IMR-90 (cell line): ENCODE results near the gene H2BK1. TPM values are rescaled to one million over a fixed set of nuclear protein-coding genes. Genes with fewer than 3 reads are reported as not detected.

Source experiments
- ATAC-seq: fragments of 200-7000 bp; cut with Tn5 transposase; 2 replicates; pipeline ENCODE4 v1.9.1; 2020; ENCODE audit warnings: low read depth, mild to moderate bottlenecking, moderate library complexity
- BruUV-seq: library from RNA; stranded (reverse); fragments of 400-500 nt; replicated peaks from 2 replicates; lab custom pipeline; 2021; lab: Mats Ljungman, UMichigan
- CTCF ChIA-PET: fragments of 300-600 bp; formaldehyde crosslinking; extraction: SDS; loops from one replicate; lab custom pipeline; 2021; ENCODE audit warnings: antibody characterized with exemption; lab: Yijun Ruan, JAX
- POLR2A ChIA-PET: fragments of 300-600 bp; sonication (Branson Sonifier 250); formaldehyde crosslinking; loops from one replicate; lab custom pipeline; 2022; ENCODE audit warnings: antibody characterized with exemption; ENCODE audit not compliant: unreplicated experiment; lab: Charles Lee
- DNase-seq: peaks from one replicate; pipeline ENCODE4 v3.0.0; 2013
- H2AFZ ChIP-seq: replicated peaks from 2 replicates; pipeline ENCODE3; 2013; ENCODE audit warnings: low read length, mild to moderate bottlenecking; ENCODE audit not compliant: poor library complexity
- H2AK5ac ChIP-seq: 2 replicates; pipeline ENCODE4 v1.6.1; 2013; ENCODE audit warnings: low read depth, low read length, inconsistent platforms
- H2AK9ac ChIP-seq: replicated peaks from 2 replicates; pipeline ENCODE3; 2013; ENCODE audit warnings: mild to moderate bottlenecking, low read depth, low read length, moderate library complexity; ENCODE audit not compliant: poor library complexity
- H2BK120ac ChIP-seq: 2 replicates; pipeline ENCODE4 v1.6.1; 2013; ENCODE audit warnings: low read depth, low read length, inconsistent platforms
- H2BK15ac ChIP-seq: 3 replicates; pipeline ENCODE4 v1.6.1; 2013; ENCODE audit warnings: low read depth, low read length, inconsistent platforms
- H2BK20ac ChIP-seq: 2 replicates; pipeline ENCODE4 v1.6.1; 2013; ENCODE audit warnings: low read depth, mild to moderate bottlenecking, inconsistent platforms, low read length, moderate library complexity
- H2BK5ac ChIP-seq: 2 replicates; pipeline ENCODE4 v1.6.1; 2013; ENCODE audit warnings: mild to moderate bottlenecking, low read depth, low read length, inconsistent platforms; ENCODE audit not compliant: poor library complexity, severe bottlenecking
- H3K14ac ChIP-seq: replicated peaks from 2 replicates; pipeline ENCODE4 v1.6.1; 2013; ENCODE audit warnings: low read depth, low read length, inconsistent platforms
- H3K18ac ChIP-seq: 2 replicates; pipeline ENCODE4 v1.6.1; 2013; ENCODE audit warnings: low read depth, low read length, control low read depth
- H3K23ac ChIP-seq: 2 replicates; pipeline ENCODE4 v1.6.1; 2013; ENCODE audit warnings: low read depth, low read length, inconsistent platforms
- H3K27ac ChIP-seq: 2 replicates; pipeline ENCODE4 v1.5.1; 2013; ENCODE audit warnings: mild to moderate bottlenecking, control low read depth, low read length; ENCODE audit not compliant: insufficient read depth
- H3K27me3 ChIP-seq: 2 replicates; pipeline ENCODE4 v1.6.1; 2013; ENCODE audit warnings: low read length; ENCODE audit not compliant: control insufficient read depth, insufficient read depth
- H3K36me3 ChIP-seq: 2 replicates; pipeline ENCODE4 v1.6.1; 2013; ENCODE audit warnings: low read length, mixed read lengths; ENCODE audit not compliant: control insufficient read depth, insufficient read depth
- H3K4ac ChIP-seq: 2 replicates; pipeline ENCODE4 v1.6.1; 2013; ENCODE audit warnings: low read depth, low read length, inconsistent platforms
- H3K4me1 ChIP-seq: 2 replicates; pipeline ENCODE4 v1.6.1; 2013; ENCODE audit warnings: low read length, mixed read lengths; ENCODE audit not compliant: control insufficient read depth, insufficient read depth
- H3K4me2 ChIP-seq: 2 replicates; pipeline ENCODE4 v1.6.1; 2013; ENCODE audit warnings: low read depth, mild to moderate bottlenecking, control low read depth, low read length, moderate library complexity
- H3K4me3 ChIP-seq: 2 replicates; pipeline ENCODE4 v1.5.1; 2013; ENCODE audit warnings: low read depth, mild to moderate bottlenecking, control low read depth, low read length, moderate library complexity; ENCODE audit not compliant: insufficient read depth
- H3K56ac ChIP-seq: 2 replicates; pipeline ENCODE4 v1.6.1; 2013; ENCODE audit warnings: low read length, inconsistent platforms; ENCODE audit not compliant: insufficient read depth; ENCODE audit errors: extremely low read depth
- H3K79me1 ChIP-seq, 2 experiments: 2 replicates each; pipeline ENCODE4 v1.6.1; 2013; ENCODE audit warnings: low read length in 2 of 2, inconsistent platforms in 1 of 2, low read depth in 1 of 2
- H3K9ac ChIP-seq: 2 replicates; pipeline ENCODE4 v1.6.1; 2013; ENCODE audit warnings: low read depth, low read length, control low read depth
- H3K9me1 ChIP-seq: 2 replicates; pipeline ENCODE4 v1.6.1; 2013; ENCODE audit warnings: low read length, inconsistent platforms; ENCODE audit not compliant: insufficient read depth
- H3K9me3 ChIP-seq: 2 replicates; pipeline ENCODE4 v1.6.1; 2013; ENCODE audit warnings: low read length; ENCODE audit not compliant: control insufficient read depth, insufficient read depth
- H4K20me1 ChIP-seq: 2 replicates; pipeline ENCODE4 v1.6.1; 2013; ENCODE audit warnings: low read length, inconsistent platforms; ENCODE audit not compliant: insufficient read depth
- H4K5ac ChIP-seq: 2 replicates; pipeline ENCODE4 v1.6.1; 2013; ENCODE audit warnings: mild to moderate bottlenecking, low read depth, low read length, control low read depth
- H4K8ac ChIP-seq, 2 experiments: 2 replicates each; pipeline ENCODE4 v1.6.1; 2013; ENCODE audit warnings: low read depth in 2 of 2, low read length in 2 of 2, control low read depth in 1 of 2, inconsistent platforms in 1 of 2
- H4K91ac ChIP-seq: 2 replicates; pipeline ENCODE4 v1.6.1; 2013; ENCODE audit warnings: low read depth, low read length, inconsistent platforms; ENCODE audit not compliant: insufficient read depth
- BHLHE40 ChIP-seq: fragments of 150-350 bp; IDR thresholded peaks from 2 replicates; pipeline ENCODE4 v1.6.1; 2016; ENCODE audit warnings: mild to moderate bottlenecking, low read depth, low read length
- MAZ ChIP-seq: IDR thresholded peaks from 2 replicates; pipeline ENCODE4 v1.6.1; 2012; ENCODE audit warnings: low read depth, mild to moderate bottlenecking, low read length, improper control_type of control experiment, moderate library complexity, borderline replicate concordance
- MXI1 ChIP-seq: IDR thresholded peaks from 2 replicates; pipeline ENCODE4 v1.6.1; 2012; ENCODE audit warnings: low read depth, mild to moderate bottlenecking, low read length, moderate library complexity, borderline replicate concordance
- POLR2A ChIP-seq: IDR thresholded peaks from 2 replicates; pipeline ENCODE4 v1.6.1; 2012; ENCODE audit warnings: mild to moderate bottlenecking, low read depth, low read length
- RCOR1 ChIP-seq: IDR thresholded peaks from 2 replicates; pipeline ENCODE4 v1.6.1; 2012; ENCODE audit warnings: mild to moderate bottlenecking, low read length, improper control_type of control experiment; ENCODE audit not compliant: insufficient replicate concordance
- SMC3 ChIP-seq: fragments of 150-350 bp; IDR thresholded peaks from 2 replicates; pipeline ENCODE4 v1.6.1; 2016; ENCODE audit warnings: low read depth, mild to moderate bottlenecking, antibody characterized with exemption, low read length, moderate library complexity
- WGBS, 2 experiments: methylation state at CpG; one replicate each; pipeline versions ENCODE4 v1.1.5 to v1.1.7; 2013; ENCODE audit warnings: missing lambda C conversion rate in 2 of 2; ENCODE audit not compliant: insufficient read length in 1 of 2; ENCODE audit errors: extremely low coverage in 2 of 2; 5-methylcytosine and 5-hydroxymethylcytosine counted together
- dilution Hi-C: fragments of 300-500 bp; cut with HindIII; formaldehyde crosslinking; loops from one replicate; pipeline ENCODE4 v1.14.3; 2018; ENCODE audit warnings: low sequenced_read_pairs; ENCODE audit not compliant: unreplicated experiment
- in situ Hi-C: fragments of 300-500 bp; cut with MboI; formaldehyde crosslinking; loops from 3 replicates; pipeline ENCODE4 v1.14.3; 2019; ENCODE audit warnings: low sequenced_read_pairs, inconsistent platforms, mixed read lengths
- intact Hi-C: fragments of 100-400 bp; cut with micrococcal nuclease; formaldehyde crosslinking; loops from 2 replicates; pipeline ENCODE4 v1.10.0; 2022
- polyA plus RNA-seq, 3 experiments: library from polyadenylated mRNA; depleted of rRNA; stranded (reverse); fragments of >200 nt; gene quantifications; 2 replicates each; pipeline ENCODE4 v1.2.3, GENCODE V29; 2012; ENCODE audit warnings: low replicate concordance in 1 of 3
- total RNA-seq: library from RNA; depleted of rRNA; stranded (reverse); fragments of >200 nt; gene quantifications from 2 replicates; pipeline ENCODE4 v1.2.3, GENCODE V29; 2012
- TF ChIP-seq, protein P1 (sequence below): fragments of 150-350 bp; IDR thresholded peaks from 2 replicates; pipeline ENCODE4 v1.6.1; 2017; ENCODE audit warnings: mild to moderate bottlenecking, antibody characterized with exemption, low read length, low read depth
- TF ChIP-seq, protein P2 (sequence below): fragments of 150-350 bp; IDR thresholded peaks from 2 replicates; pipeline ENCODE4 v1.6.1; 2016; ENCODE audit warnings: low read depth, mild to moderate bottlenecking, low read length, moderate library complexity, borderline replicate concordance

The H2BK1 gene
- total and polyA plus RNA-seq, 2 of the 4 experiments (the other 2 are of a cell fraction): not detected

DNA sequence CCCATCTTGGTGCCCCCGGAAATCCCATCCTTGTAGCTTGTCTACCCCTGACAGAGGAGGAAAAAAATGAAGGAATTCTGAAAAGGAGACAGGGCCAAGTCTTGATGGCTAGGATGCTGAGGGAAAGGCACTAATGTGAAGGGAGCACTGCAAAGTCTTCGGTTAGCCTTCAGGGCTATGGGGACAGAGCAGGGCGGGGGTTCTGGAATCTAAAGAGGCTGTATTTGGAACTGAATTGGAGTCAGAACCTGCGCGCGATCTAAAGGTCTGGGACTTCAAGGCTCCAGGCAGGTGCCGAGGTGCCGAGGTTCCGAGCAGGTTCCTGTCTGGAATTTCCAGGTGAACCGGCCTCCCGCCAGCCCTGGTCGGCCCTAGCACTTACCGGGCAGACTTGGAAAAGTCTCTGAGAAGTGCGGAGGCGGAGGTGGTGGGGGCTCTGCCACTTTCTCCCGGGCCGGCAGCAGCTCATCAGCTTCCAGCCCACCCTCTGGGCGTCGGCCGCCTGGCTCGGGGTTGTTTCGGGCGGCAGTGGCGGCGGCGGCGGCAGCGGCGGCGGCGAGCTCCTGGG is 43.6 kb downstream of the H2BK1 start:
- peaks cover 66% of the 10 kb centered on the region for H3K27me3 ChIP-seq
- no peak overlapping the region for H3K56ac ChIP-seq
- TF ChIP-seq, protein P1, sequence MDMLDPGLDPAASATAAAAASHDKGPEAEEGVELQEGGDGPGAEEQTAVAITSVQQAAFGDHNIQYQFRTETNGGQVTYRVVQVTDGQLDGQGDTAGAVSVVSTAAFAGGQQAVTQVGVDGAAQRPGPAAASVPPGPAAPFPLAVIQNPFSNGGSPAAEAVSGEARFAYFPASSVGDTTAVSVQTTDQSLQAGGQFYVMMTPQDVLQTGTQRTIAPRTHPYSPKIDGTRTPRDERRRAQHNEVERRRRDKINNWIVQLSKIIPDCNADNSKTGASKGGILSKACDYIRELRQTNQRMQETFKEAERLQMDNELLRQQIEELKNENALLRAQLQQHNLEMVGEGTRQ: no peak
- TF ChIP-seq POLR2A: no peak
- no peak for TF ChIP-seq MAZ
- TF ChIP-seq, protein P2, sequence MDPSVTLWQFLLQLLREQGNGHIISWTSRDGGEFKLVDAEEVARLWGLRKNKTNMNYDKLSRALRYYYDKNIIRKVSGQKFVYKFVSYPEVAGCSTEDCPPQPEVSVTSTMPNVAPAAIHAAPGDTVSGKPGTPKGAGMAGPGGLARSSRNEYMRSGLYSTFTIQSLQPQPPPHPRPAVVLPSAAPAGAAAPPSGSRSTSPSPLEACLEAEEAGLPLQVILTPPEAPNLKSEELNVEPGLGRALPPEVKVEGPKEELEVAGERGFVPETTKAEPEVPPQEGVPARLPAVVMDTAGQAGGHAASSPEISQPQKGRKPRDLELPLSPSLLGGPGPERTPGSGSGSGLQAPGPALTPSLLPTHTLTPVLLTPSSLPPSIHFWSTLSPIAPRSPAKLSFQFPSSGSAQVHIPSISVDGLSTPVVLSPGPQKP: no peak
- TF ChIP-seq MXI1: no peak
- no peak for TF ChIP-seq SMC3
- TF ChIP-seq RCOR1: no peak
- no peak for TF ChIP-seq BHLHE40
- H2AK5ac ChIP-seq: no peak overlapping the region
- H3K9ac ChIP-seq: no peak overlapping the region
- H3K4me3 ChIP-seq: no peak overlapping the region; the same call in 1 of the 2 replicates
- POLR2A ChIA-PET: no interaction called here
- CTCF ChIA-PET: no interaction called here
- no peak overlapping the region for H4K8ac ChIP-seq
- H2BK5ac ChIP-seq: no peak overlapping the region
- no peak overlapping the region for H3K14ac ChIP-seq
- no peak overlapping the region for H3K27ac ChIP-seq
- no peak overlapping the region for H2AK9ac ChIP-seq
- no peak overlapping the region for H4K5ac ChIP-seq
- dilution Hi-C loops (no loop called here), in situ Hi-C loops (no loop called here), intact Hi-C loops (no loop called here)
- H3K23ac ChIP-seq: no peak overlapping the region
- H3K4ac ChIP-seq: no peak overlapping the region
- no peaks in the 10 kb centered on the region for H3K36me3 ChIP-seq
- H3K9me1 ChIP-seq: no peaks in the 10 kb centered on the region
- H2AFZ ChIP-seq: peak overlapping the region; percentile 79
- no peak overlapping the region for H2BK20ac ChIP-seq
- 7% methylated on average over 3 of the region's 31 CpGs; no CpG with 5 or more reads in 1 of the 2 experiments for WGBS, 2 experiments
- DNase-seq (no peak), ATAC-seq (no peak)
- H2BK120ac ChIP-seq: no peak overlapping the region
- no peak overlapping the region for H3K4me2 ChIP-seq
- no TSS peak for BruUV-seq
- H2BK15ac ChIP-seq: no peak overlapping the region
- no peak overlapping the region for H4K91ac ChIP-seq
- H3K9me3 ChIP-seq: peaks cover 3% of the 10 kb centered on the region; the same call in 1 of the 2 replicates
- H3K79me1 ChIP-seq: no peaks in the 10 kb centered on the region
- no peak overlapping the region for H3K18ac ChIP-seq
- no peaks in the 10 kb centered on the region; the same call in 1 of the 2 replicates for H4K20me1 ChIP-seq
- peaks cover 1% of the 10 kb centered on the region; the same call in 1 of the 2 replicates for H3K4me1 ChIP-seq
